Measurements from ENCODE around the gene CBFB.

Gene CBFB

GRCh38 chr16:67128887-67129286 is 99.9 kb downstream of the CBFB start:
- H3K4me3 ChIP-seq (replicated peaks; ENCODE audit: insufficient read depth, low read length): no peak overlapping the region
- DNase-seq (ENCODE audit: low read depth in 1 of 2, low spot score in 1 of 2): no peak
- no peaks in the 10 kb centered on the region for H3K27me3 ChIP-seq (ENCODE audit: insufficient read depth, poor library complexity, severe bottlenecking)
- no peak overlapping the region for H3K27ac ChIP-seq (replicated peaks)
- TF ChIP-seq GABPA (IDR thresholded peaks at IDR 0.05; ENCODE audit: low read depth): no peak
- no peak for TF ChIP-seq CTCF (IDR thresholded peaks at IDR 0.05; ENCODE audit: insufficient read depth, low read length)
- TF ChIP-seq REST (IDR thresholded peaks at IDR 0.05; ENCODE audit: insufficient replicate concordance, low read depth): no peak
- no peak for TF ChIP-seq SPI1 (IDR thresholded peaks at IDR 0.05; ENCODE audit: borderline replicate concordance, low read depth)

- H3K27me3 ChIP-seq (ENCODE audit: insufficient read depth, poor library complexity, severe bottlenecking): no peaks in the 10 kb centered on the region
- DNase-seq (ENCODE audit: low read depth in 1 of 2, low spot score in 1 of 2): no peak
- no peak overlapping the region for H3K4me3 ChIP-seq (replicated peaks; ENCODE audit: insufficient read depth, low read length)
- TF ChIP-seq POLR2AphosphoS5 (IDR thresholded peaks at IDR 0.05; ENCODE audit: low read depth) (no peak), GABPA (IDR thresholded peaks at IDR 0.05; ENCODE audit: low read depth) (no peak), REST (IDR thresholded peaks at IDR 0.05; ENCODE audit: insufficient replicate concordance, low read depth) (no peak), SPI1 (IDR thresholded peaks at IDR 0.05; ENCODE audit: borderline replicate concordance, low read depth) (no peak), CTCF (IDR thresholded peaks at IDR 0.05; ENCODE audit: insufficient read depth, low read length) (no peak)
- no peak overlapping the region for H3K27ac ChIP-seq (replicated peaks)
These were observed 100.5 kb downstream of the CBFB start for GRCh38 chr16:67129422-67129821.

GRCh38 chr16:67137605-67138004 is 108.7 kb downstream of the CBFB start:
- Histone ChIP-seq H3K27me3 (ENCODE audit: insufficient read depth, poor library complexity, severe bottlenecking) (no peaks in the 10 kb centered on the region), H3K4me3 (replicated peaks; ENCODE audit: insufficient read depth, low read length) (no peak overlapping the region), H3K27ac (replicated peaks) (no peak overlapping the region)
- TF ChIP-seq POLR2AphosphoS5 (IDR thresholded peaks at IDR 0.05; ENCODE audit: low read depth) (no peak), CTCF (IDR thresholded peaks at IDR 0.05; ENCODE audit: insufficient read depth, low read length) (no peak), REST (IDR thresholded peaks at IDR 0.05; ENCODE audit: insufficient replicate concordance, low read depth) (no peak), GABPA (IDR thresholded peaks at IDR 0.05; ENCODE audit: low read depth) (no peak), SPI1 (IDR thresholded peaks at IDR 0.05; ENCODE audit: borderline replicate concordance, low read depth) (no peak)
- DNase-seq (ENCODE audit: low read depth in 1 of 2, low spot score in 1 of 2): no peak

Measured in HL-60 (cell line).